ENCODE results near the gene SLC49A3.
"Not testable (repeated sequence)": the region's sequence is repeated elsewhere in the genome, so short reads cannot be mapped to it uniquely, and the experiment has no call there.

Gene SLC49A3

GRCh38 chr4:721261-722168 lies 32.6 kb upstream of the SLC49A3 start:
- DNase-seq = no peak

GRCh38 chr4:720111-720860 lies 31.3 kb upstream of the SLC49A3 start:
- no peak for DNase-seq

GRCh38 chr4:718460-718859 lies 29.5 kb upstream of the SLC49A3 start:
- DNase-seq = no peak

GRCh38 chr4:717601-718320 lies 28.8 kb upstream of the SLC49A3 start:
- DNase-seq = no peak

- DNase-seq = no peak
Measured at GRCh38 chr4:714087-714486, 25.1 kb upstream of the SLC49A3 start.

- DNase-seq = no peak
Measured at GRCh38 chr4:712916-713632, 24.1 kb upstream of the SLC49A3 start.

GRCh38 chr4:712093-712492 lies 23.1 kb upstream of the SLC49A3 start:
- DNase-seq = no peak

- no peak for DNase-seq
Measured at GRCh38 chr4:710916-711315, 22.0 kb upstream of the SLC49A3 start.

GRCh38 chr4:710116-710515 lies 21.2 kb upstream of the SLC49A3 start:
- DNase-seq = no peak

GRCh38 chr4:709348-709747 lies 20.4 kb upstream of the SLC49A3 start:
- DNase-seq = no peak

- DNase-seq = no peak
Measured at GRCh38 chr4:708631-708933, 19.6 kb upstream of the SLC49A3 start.

GRCh38 chr4:707929-708630 lies 19.1 kb upstream of the SLC49A3 start:
- DNase-seq = no peak

GRCh38 chr4:706834-707598 lies 18.1 kb upstream of the SLC49A3 start:
- DNase-seq = no peak

- not testable (repeated sequence) for DNase-seq
Measured at GRCh38 chr4:706083-706633, 17.2 kb upstream of the SLC49A3 start.

- DNase-seq = peak; percentile 98
Measured at GRCh38 chr4:705278-706082, 16.5 kb upstream of the SLC49A3 start, which contains the start of gene PCGF3. PCGF3 (plus strand) TSS chr4:705832; CDS start chr4:733681, 27,849 bp downstream.

GRCh38 chr4:704971-705277 lies 16.0 kb upstream of the SLC49A3 start:
- no peak for DNase-seq

- no peak for DNase-seq
Measured at GRCh38 chr4:704198-704891, 15.4 kb upstream of the SLC49A3 start.

GRCh38 chr4:703336-704197 lies 14.6 kb upstream of the SLC49A3 start:
- no peak for DNase-seq

- DNase-seq = no peak
Measured at GRCh38 chr4:702618-703048, 13.7 kb upstream of the SLC49A3 start.
